Thyroid gland (tissue), 4 donors: ENCODE measurements around the gene AGAP4.
"Not testable (repeated sequence)": the region's sequence is repeated elsewhere in the genome, so short reads cannot be mapped to it uniquely, and the experiment has no call there.

Experiments
- POLR2A ChIP-seq, 2 donors: fragments of 450-650 bp; IDR thresholded peaks; one replicate each; pipeline ENCODE4 v1.6.1; 2017; ENCODE audit warnings: antibody characterized with exemption in 2 of 2, mild to moderate bottlenecking in 2 of 2, moderate library complexity in 1 of 2
- TF ChIP-seq, protein P1 (sequence below), 6 experiments: fragments of 200-600 bp in 3 of 6; fragments of 450-650 bp in 3 of 6; sonication (generic) in 3 of 6; IDR thresholded peaks; one replicate each; pipeline ENCODE4 v1.5.1; 2016 to 2019; ENCODE audit warnings: antibody characterized with exemption in 6 of 6, mild to moderate bottlenecking in 2 of 6, inconsistent platforms in 1 of 6, moderate library complexity in 1 of 6

DNA sequence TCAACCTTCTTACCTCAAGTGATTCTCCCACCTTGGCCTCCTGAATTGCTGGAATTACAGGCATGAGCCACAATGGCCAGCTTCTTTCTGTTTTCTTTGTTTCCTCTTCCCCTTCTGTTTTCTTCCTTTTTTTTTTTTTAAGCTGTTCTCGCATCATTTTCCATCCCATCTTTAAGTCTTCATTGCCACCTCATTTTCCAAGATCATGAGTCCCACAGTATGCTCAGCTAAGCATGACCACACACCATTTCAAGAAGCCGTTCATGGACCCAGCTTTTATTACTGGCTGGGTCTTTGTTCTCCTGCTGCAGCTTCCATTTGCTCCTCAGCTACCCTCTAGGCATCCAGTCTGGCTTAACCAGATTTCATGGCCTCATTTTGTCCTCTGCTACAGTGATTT is 52.5 kb downstream of the AGAP4 start:
- TF ChIP-seq, protein P1, sequence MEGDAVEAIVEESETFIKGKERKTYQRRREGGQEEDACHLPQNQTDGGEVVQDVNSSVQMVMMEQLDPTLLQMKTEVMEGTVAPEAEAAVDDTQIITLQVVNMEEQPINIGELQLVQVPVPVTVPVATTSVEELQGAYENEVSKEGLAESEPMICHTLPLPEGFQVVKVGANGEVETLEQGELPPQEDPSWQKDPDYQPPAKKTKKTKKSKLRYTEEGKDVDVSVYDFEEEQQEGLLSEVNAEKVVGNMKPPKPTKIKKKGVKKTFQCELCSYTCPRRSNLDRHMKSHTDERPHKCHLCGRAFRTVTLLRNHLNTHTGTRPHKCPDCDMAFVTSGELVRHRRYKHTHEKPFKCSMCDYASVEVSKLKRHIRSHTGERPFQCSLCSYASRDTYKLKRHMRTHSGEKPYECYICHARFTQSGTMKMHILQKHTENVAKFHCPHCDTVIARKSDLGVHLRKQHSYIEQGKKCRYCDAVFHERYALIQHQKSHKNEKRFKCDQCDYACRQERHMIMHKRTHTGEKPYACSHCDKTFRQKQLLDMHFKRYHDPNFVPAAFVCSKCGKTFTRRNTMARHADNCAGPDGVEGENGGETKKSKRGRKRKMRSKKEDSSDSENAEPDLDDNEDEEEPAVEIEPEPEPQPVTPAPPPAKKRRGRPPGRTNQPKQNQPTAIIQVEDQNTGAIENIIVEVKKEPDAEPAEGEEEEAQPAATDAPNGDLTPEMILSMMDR (IDR thresholded peaks at IDR 0.05): not testable (repeated sequence)
- not testable (repeated sequence) for TF ChIP-seq POLR2A (IDR thresholded peaks at IDR 0.05)
